A673 (cell line): ENCODE results near the gene ACRV1.

ENCODE experiments used
- CTCF ChIP-seq: fragments of 300-800, 200-600 bp; sonication (generic); conservative IDR thresholded peaks from 2 replicates; pipeline ENCODE4 v1.5.1; 2017; ENCODE audit warnings: low read depth, mild to moderate bottlenecking, antibody characterized with exemption, low read length, moderate library complexity, mixed read lengths
- EZH2 ChIP-seq: fragments of 200-600 bp; sonication (generic); IDR thresholded peaks from 2 replicates; pipeline ENCODE4 v1.6.1; 2017; ENCODE audit warnings: borderline replicate concordance, low read depth, mild to moderate bottlenecking, mixed read lengths, antibody characterized with exemption, low read length; ENCODE audit not compliant: poor library complexity, severe bottlenecking

DNA sequence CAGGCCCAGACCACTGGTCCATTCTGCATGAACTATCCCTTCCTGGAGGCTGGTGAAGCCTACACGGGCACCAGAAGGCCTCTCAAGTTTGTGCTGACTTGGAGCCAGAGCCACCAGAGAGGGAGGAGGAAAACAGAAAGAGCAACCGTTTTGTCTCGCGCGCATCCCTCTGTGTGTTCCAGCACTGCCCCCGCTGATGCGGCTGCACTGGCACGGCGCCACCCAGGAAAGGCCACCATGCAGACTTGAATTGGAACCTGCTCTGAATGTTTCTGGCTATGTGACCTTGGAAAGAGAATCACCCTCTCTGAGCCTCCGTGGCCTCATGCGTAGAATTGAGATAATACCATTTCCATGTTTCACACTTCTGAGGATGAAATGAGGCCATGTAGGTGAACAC, 7.4 kb upstream of the ACRV1 start:
- TF ChIP-seq CTCF: no peak
- TF ChIP-seq EZH2: no peak
